PFSK-1 (cell line): Measurements from ENCODE around the gene CDKN2C.

Experiments used
- POLR2AphosphoS5 ChIP-seq: IDR thresholded peaks from 2 replicates; pipeline ENCODE4 v1.6.1; 2012; ENCODE audit warnings: low read depth, mild to moderate bottlenecking, control low read depth, low read length, moderate library complexity
- REST ChIP-seq, 2 experiments: IDR thresholded peaks; 2 replicates each; pipeline versions ENCODE4 v1.6.1 to v1.8.0; 2011 to 2012; ENCODE audit warnings: low read depth in 2 of 2, low read length in 2 of 2, control low read depth in 1 of 2, inconsistent platforms in 1 of 2, mild to moderate bottlenecking in 1 of 2, moderate library complexity in 1 of 2; ENCODE audit not compliant: insufficient read depth in 1 of 2

DNA sequence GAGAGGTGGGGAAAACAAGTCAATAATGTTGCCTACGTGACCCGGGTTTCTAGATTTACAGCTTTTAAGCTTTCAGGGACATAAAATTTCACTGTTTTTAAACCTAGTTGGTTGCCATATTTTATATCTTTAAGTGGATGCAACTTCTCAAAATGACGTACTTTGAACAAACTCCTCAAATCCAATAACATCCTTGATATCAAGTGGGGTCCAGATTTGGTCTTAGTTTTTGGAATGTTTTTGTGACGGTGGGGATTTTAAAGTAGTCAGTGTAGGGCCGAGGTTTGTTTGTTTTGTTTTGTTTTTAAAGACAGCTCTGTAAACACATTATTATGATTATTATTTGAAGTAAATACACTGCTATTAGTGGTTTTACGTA is 453 bp downstream of the CDKN2C start:
- TF ChIP-seq POLR2AphosphoS5 (no peak), REST (IDR thresholded peaks at IDR 0.05; ENCODE audit: insufficient read depth in 1 of 2, low read depth in 2 of 2, low read length in 2 of 2) (no peak)
